ENCODE measurements around the gene IGFL1. TPM values are rescaled to one million over a fixed set of nuclear protein-coding genes. Genes with fewer than 3 reads are reported as not detected.
A peak's percentile ranks its signal among the peaks of the same experiment; 100 is the strongest.
"Not testable (repeated sequence)": the region's sequence is repeated elsewhere in the genome, so short reads cannot be mapped to it uniquely, and the experiment has no call there.

IGFL1 gene
- polyA plus RNA-seq, 1 donor = not detected

- no peak overlapping the region for H3K4me3 ChIP-seq (ENCODE audit: low read length)
- 80% methylated on average over 1 of the region's 3 CpGs for WGBS (ENCODE audit: insufficient coverage, low lambda C conversion rate)
- peaks cover 35% of the 10 kb centered on the region for H3K27me3 ChIP-seq (ENCODE audit: control insufficient read depth, insufficient read depth, low read length)
- no peak for DNase-seq
- H3K9me3 ChIP-seq (ENCODE audit: control insufficient read depth, low read depth, low read length) = no peaks in the 10 kb centered on the region
- no peaks in the 10 kb centered on the region for H3K36me3 ChIP-seq (ENCODE audit: control insufficient read depth, insufficient read depth, low read length)
- H3K4me1 ChIP-seq (ENCODE audit: control insufficient read depth, insufficient read depth, low read length) = peaks cover 16% of the 10 kb centered on the region
- no peak overlapping the region for H3K27ac ChIP-seq (ENCODE audit: low read length)
Observed at GRCh38 chr19:46191972-46192371, 37.6 kb upstream of the IGFL1 start.

DNA sequence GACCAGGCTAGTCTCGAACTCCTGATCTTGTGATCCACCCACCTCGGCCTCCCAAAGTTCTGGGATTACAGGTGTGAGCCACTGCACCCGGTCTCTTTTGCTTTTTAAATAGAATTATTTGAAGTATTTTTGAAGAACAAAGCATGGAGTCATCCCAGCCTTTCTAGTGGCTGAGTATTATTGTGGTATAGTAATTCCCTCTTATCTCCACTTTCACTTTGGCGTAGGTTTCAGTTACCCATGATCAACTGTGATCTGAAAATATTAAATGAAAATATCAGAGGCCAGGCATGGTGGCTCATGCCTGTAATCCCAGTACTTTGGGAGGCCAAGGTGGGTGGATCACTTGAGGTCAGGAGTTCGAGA is 36.9 kb upstream of the IGFL1 start:
- not testable (repeated sequence) for H3K27ac ChIP-seq (ENCODE audit: low read length); H3K4me3 ChIP-seq (ENCODE audit: low read length); H3K9me3 ChIP-seq (ENCODE audit: control insufficient read depth, low read depth, low read length); H3K36me3 ChIP-seq (ENCODE audit: control insufficient read depth, insufficient read depth, low read length); DNase-seq
- WGBS (ENCODE audit: insufficient coverage, low lambda C conversion rate) = 93% methylated on average over 3 of the region's 5 CpGs
- peaks cover 38% of the 10 kb centered on the region for H3K27me3 ChIP-seq (ENCODE audit: control insufficient read depth, insufficient read depth, low read length)
- peaks cover 16% of the 10 kb centered on the region for H3K4me1 ChIP-seq (ENCODE audit: control insufficient read depth, insufficient read depth, low read length)

GRCh38 chr19:46192992-46193650 is 36.4 kb upstream of the IGFL1 start:
- peak; percentile 59 to 69 for DNase-seq
- peaks cover 16% of the 10 kb centered on the region for H3K4me1 ChIP-seq (ENCODE audit: control insufficient read depth, insufficient read depth, low read length)
- no peak overlapping the region for H3K27ac ChIP-seq (ENCODE audit: low read length)
- H3K9me3 ChIP-seq (ENCODE audit: control insufficient read depth, low read depth, low read length) = no peaks in the 10 kb centered on the region
- H3K36me3 ChIP-seq (ENCODE audit: control insufficient read depth, insufficient read depth, low read length) = no peaks in the 10 kb centered on the region
- H3K4me3 ChIP-seq (ENCODE audit: low read length) = no peak overlapping the region
- peaks cover 34% of the 10 kb centered on the region for H3K27me3 ChIP-seq (ENCODE audit: control insufficient read depth, insufficient read depth, low read length)
- 17% methylated on average over 2 of the region's 11 CpGs for WGBS (ENCODE audit: insufficient coverage, low lambda C conversion rate)

- H3K27me3 ChIP-seq (ENCODE audit: control insufficient read depth, insufficient read depth, low read length) = peaks cover 28% of the 10 kb centered on the region
- peaks cover 16% of the 10 kb centered on the region for H3K4me1 ChIP-seq (ENCODE audit: control insufficient read depth, insufficient read depth, low read length)
- H3K9me3 ChIP-seq (ENCODE audit: control insufficient read depth, low read depth, low read length) = no peaks in the 10 kb centered on the region
- 86% methylated on average over 1 of the region's 4 CpGs for whole genome bisulfite sequencing (ENCODE audit: insufficient coverage, low lambda C conversion rate)
- DNase-seq = no peak
- no peak overlapping the region for H3K4me3 ChIP-seq (ENCODE audit: low read length)
- H3K36me3 ChIP-seq (ENCODE audit: control insufficient read depth, insufficient read depth, low read length) = no peaks in the 10 kb centered on the region
- H3K27ac ChIP-seq (ENCODE audit: low read length) = no peak overlapping the region
Observed at GRCh38 chr19:46193678-46194077, 35.9 kb upstream of the IGFL1 start.

DNA sequence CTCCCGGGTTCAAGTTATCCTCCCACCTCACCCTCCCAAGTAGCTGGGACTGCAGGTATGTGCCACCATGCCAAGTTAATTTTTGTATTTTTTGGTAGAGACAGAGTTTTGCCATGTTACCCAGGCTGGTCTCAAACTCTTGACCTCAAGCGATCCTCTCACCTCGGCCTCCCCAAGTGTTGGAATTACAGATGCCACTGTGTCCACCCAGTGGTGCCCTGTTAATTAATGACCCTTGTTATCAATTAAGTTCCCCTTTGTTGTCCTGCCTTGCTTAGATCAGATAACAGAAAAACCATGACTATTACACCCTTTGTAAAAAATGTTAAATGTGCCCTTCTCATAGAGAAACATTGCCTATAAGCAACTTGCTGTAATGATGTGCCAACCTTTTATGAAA is 34.4 kb upstream of the IGFL1 start:
- H3K27ac ChIP-seq (ENCODE audit: low read length) = no peak overlapping the region
- no peaks in the 10 kb centered on the region for H3K36me3 ChIP-seq (ENCODE audit: control insufficient read depth, insufficient read depth, low read length)
- H3K4me3 ChIP-seq (ENCODE audit: low read length) = no peak overlapping the region
- no CpG with 5 or more reads among the region's 3 CpGs for WGBS (ENCODE audit: insufficient coverage, low lambda C conversion rate)
- H3K9me3 ChIP-seq (ENCODE audit: control insufficient read depth, low read depth, low read length) = no peaks in the 10 kb centered on the region
- peaks cover 13% of the 10 kb centered on the region for H3K4me1 ChIP-seq (ENCODE audit: control insufficient read depth, insufficient read depth, low read length)
- H3K27me3 ChIP-seq (ENCODE audit: control insufficient read depth, insufficient read depth, low read length) = peaks cover 33% of the 10 kb centered on the region
- no peak for DNase-seq

DNA sequence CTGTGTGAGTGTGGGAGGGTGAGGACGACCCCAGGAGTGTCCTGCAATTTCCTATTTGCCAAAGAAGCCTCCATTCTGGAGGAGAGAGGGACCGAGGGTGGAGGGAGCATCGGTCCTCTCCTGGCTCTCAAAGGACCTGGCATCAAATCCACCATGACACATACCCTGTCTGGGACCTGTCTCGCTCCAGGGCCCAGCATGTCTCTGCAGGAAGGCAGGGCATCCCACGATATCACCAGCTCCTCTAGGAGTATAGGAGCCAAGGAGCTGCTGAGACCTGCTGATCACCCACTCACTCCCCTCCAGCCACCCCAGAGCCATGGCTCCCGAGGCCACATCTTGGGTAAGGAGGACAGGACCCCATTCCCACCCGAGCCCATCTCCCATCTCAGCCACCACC is 33.6 kb upstream of the IGFL1 start:
- DNase-seq; H3K36me3 ChIP-seq (ENCODE audit: control insufficient read depth, insufficient read depth, low read length); H3K27ac ChIP-seq (ENCODE audit: low read length); H3K9me3 ChIP-seq (ENCODE audit: control insufficient read depth, low read depth, low read length); H3K4me1 ChIP-seq (ENCODE audit: control insufficient read depth, insufficient read depth, low read length); H3K4me3 ChIP-seq (ENCODE audit: low read length): not testable (repeated sequence)
- no CpG with 5 or more reads among the region's 7 CpGs for WGBS (ENCODE audit: insufficient coverage, low lambda C conversion rate)
- H3K27me3 ChIP-seq (ENCODE audit: control insufficient read depth, insufficient read depth, low read length) = peaks cover 33% of the 10 kb centered on the region

DNA sequence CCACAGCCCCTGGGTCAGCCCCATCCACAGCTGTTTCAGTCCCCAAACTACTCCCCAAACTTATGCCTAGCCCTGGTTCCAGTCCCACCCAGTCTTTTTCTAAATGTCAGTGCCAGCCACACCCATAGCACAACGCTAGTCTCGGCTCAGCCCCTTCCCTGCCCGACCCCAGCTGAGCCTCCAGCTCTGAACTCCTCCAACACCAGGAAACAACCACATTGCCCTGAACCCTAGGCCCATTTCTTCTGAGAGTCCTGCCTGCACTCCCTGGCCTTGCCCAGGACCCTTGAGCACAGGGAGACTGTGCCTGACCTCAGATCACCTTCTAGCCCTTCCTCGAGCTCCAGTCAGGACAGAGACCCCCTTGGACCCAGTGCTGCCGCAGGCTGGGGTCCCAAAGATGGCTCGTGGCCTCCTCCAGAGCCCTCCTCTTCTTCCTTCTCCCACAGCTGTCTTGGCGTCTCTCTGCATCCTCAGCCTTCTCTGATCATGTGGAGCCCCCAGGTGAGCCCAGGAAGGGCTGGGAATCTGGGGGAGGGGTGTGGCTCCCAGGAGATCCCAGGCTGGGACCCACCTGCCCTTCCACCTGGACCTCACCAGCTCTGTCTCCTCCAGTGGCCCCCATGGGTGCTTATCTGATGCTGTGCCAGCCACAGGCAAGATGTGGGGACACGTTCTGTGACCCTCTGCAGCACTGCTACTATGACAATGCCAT is 33.0 kb upstream of the IGFL1 start:
- no CpG with 5 or more reads among the region's 8 CpGs for WGBS (ENCODE audit: insufficient coverage, low lambda C conversion rate)
- DNase-seq = no peak
- H3K9me3 ChIP-seq (ENCODE audit: control insufficient read depth, low read depth, low read length) = no peaks in the 10 kb centered on the region
- peaks cover 5% of the 10 kb centered on the region for H3K4me1 ChIP-seq (ENCODE audit: control insufficient read depth, insufficient read depth, low read length)
- H3K27me3 ChIP-seq (ENCODE audit: control insufficient read depth, insufficient read depth, low read length) = peaks cover 31% of the 10 kb centered on the region
- H3K4me3 ChIP-seq (ENCODE audit: low read length) = no peak overlapping the region
- H3K27ac ChIP-seq (ENCODE audit: low read length) = no peak overlapping the region
- H3K36me3 ChIP-seq (ENCODE audit: control insufficient read depth, insufficient read depth, low read length) = no peaks in the 10 kb centered on the region

DNA sequence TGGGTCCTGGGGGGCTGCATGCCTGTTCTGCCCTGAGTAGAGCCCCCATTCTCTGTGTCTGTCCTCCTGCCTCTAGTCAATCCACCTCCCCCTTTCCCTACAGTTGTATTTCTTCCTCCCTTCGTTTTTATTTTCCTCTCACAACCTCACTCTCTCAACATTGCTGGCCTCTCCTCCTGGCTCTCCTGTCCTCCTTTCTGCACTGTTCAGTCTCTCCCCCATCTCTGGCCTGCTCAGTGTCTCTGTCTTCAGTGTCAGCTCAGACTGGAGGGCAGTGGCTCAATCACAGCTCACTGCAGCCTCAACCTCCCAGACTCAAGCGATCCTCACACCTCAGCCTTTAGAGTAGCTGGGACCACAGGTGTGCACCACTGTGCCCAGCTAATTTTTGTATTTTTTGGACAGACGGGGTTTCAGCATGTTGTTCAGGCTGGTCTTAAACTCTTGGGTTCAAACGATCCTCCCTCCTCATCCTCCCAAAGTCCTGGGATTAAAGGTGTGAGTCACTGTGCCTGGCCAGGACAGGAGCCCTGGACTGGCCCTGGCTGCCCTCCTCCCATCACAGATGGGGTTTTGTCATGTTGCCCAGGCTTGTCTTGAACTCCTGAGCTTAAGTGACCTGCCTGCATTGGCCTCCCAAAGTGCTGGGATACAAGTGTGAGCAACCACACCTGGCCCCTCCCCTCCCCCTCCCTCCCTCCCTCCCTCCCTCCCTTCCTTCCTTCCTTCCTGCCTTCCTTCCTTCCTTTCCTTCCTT is 32.0 kb upstream of the IGFL1 start:
- 36% methylated on average over 1 of the region's 4 CpGs for WGBS (ENCODE audit: insufficient coverage, low lambda C conversion rate)
- H3K27ac ChIP-seq (ENCODE audit: low read length) = no peak overlapping the region
- H3K4me1 ChIP-seq (ENCODE audit: control insufficient read depth, insufficient read depth, low read length) = peaks cover 5% of the 10 kb centered on the region
- no peaks in the 10 kb centered on the region for H3K36me3 ChIP-seq (ENCODE audit: control insufficient read depth, insufficient read depth, low read length)
- no peak overlapping the region for H3K4me3 ChIP-seq (ENCODE audit: low read length)
- peaks cover 31% of the 10 kb centered on the region for H3K27me3 ChIP-seq (ENCODE audit: control insufficient read depth, insufficient read depth, low read length)
- no peak for DNase-seq
- no peaks in the 10 kb centered on the region for H3K9me3 ChIP-seq (ENCODE audit: control insufficient read depth, low read depth, low read length)

DNA sequence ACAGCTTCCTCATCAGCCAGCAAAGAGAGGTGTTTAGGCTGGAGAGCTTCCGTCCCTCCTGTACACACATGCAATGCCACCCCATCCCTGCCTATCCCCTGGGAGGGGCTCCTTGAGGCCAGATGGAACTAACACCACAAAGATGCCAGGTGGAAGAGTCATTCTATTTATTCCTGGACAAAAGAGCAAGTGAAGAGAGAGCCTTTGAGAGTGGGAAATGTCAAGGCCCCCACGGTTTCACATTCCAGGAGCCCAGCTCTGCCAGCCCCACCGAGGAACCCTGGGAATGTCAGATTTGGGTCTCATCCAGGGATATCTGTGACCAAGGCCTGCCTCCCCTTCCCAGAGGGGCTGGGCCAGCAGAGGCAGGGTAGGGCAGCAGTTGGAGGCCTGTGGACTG is 30.8 kb upstream of the IGFL1 start:
- WGBS (ENCODE audit: insufficient coverage, low lambda C conversion rate) = no CpG with 5 or more reads among the region's 3 CpGs
- Histone ChIP-seq H3K4me3 (ENCODE audit: low read length) (no peak overlapping the region), H3K27me3 (ENCODE audit: control insufficient read depth, insufficient read depth, low read length) (peaks cover 35% of the 10 kb centered on the region), H3K9me3 (ENCODE audit: control insufficient read depth, low read depth, low read length) (no peaks in the 10 kb centered on the region), H3K27ac (ENCODE audit: low read length) (no peak overlapping the region), H3K36me3 (ENCODE audit: control insufficient read depth, insufficient read depth, low read length) (no peaks in the 10 kb centered on the region), H3K4me1 (ENCODE audit: control insufficient read depth, insufficient read depth, low read length) (peaks cover under 1% of the 10 kb centered on the region)
- DNase-seq = no peak

- no peak overlapping the region for H3K27ac ChIP-seq (ENCODE audit: low read length)
- peaks cover 25% of the 10 kb centered on the region for H3K27me3 ChIP-seq (ENCODE audit: control insufficient read depth, insufficient read depth, low read length)
- DNase-seq = no peak
- H3K9me3 ChIP-seq (ENCODE audit: control insufficient read depth, low read depth, low read length) = no peaks in the 10 kb centered on the region
- H3K4me1 ChIP-seq (ENCODE audit: control insufficient read depth, insufficient read depth, low read length) = no peaks in the 10 kb centered on the region
- H3K36me3 ChIP-seq (ENCODE audit: control insufficient read depth, insufficient read depth, low read length) = no peaks in the 10 kb centered on the region
- 87% methylated on average over 7 of the region's 16 CpGs for WGBS (ENCODE audit: insufficient coverage, low lambda C conversion rate)
- H3K4me3 ChIP-seq (ENCODE audit: low read length) = no peak overlapping the region
Observed at GRCh38 chr19:46201454-46202310, 27.9 kb upstream of the IGFL1 start.

All from large intestine (tissue), 3 donors.